ENCODE data around the gene BLOC1S5. TPM values are rescaled to one million over a fixed set of nuclear protein-coding genes. Genes with fewer than 3 reads are reported as not detected.

BLOC1S5 gene
- total RNA-seq, 1 experiment from 2014 or later, result 15.0 TPM

DNA sequence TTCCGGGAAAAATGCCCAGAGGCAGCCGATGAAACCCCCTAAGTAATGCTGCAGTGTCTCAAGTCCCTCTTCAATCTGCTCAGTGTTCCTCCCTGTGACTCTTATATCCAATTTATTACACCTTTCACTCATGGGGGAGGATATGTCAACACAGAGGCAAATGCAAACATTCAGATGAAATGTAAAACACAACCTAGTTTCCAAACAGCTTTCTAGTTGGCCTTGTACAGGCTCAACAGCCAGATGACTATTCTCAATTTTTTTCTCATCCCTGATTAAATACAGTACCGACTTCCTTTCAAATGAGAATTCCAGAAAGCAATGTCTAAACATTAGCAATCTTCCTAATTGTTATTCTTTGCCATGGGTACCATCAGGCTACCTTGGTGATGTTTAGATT is 65.0 kb downstream of the BLOC1S5 start:
- Mint-ChIP-seq H3K27ac (ENCODE audit: unreplicated experiment) (no peak overlapping the region), H3K4me3 (ENCODE audit: unreplicated experiment) (no peak overlapping the region), H3K27me3 (ENCODE audit: insufficient read depth, unreplicated experiment) (no peaks in the 10 kb centered on the region), H3K9me3 (ENCODE audit: unreplicated experiment) (no peaks in the 10 kb centered on the region), H3K36me3 (ENCODE audit: insufficient read depth, unreplicated experiment) (no peaks in the 10 kb centered on the region), H3K4me1 (ENCODE audit: low read depth, unreplicated experiment) (peaks cover 24% of the 10 kb centered on the region)
- no peaks in the 10 kb centered on the region for H3K9me3 ChIP-seq
- no peaks in the 10 kb centered on the region for H3K27me3 ChIP-seq (replicated peaks; ENCODE audit: control insufficient read depth, insufficient read depth, low read length)
- intact Hi-C loops (cut with micrococcal nuclease; ENCODE audit: unreplicated experiment), result no loop called here
- no peaks in the 10 kb centered on the region for H3K36me3 ChIP-seq (ENCODE audit: control insufficient read depth, insufficient read depth, low read length)
- DNase-seq, result no peak
- BruUV-seq (replicated peaks), result no TSS peak
- no peak overlapping the region for H3K4me3 ChIP-seq (ENCODE audit: low read depth, low read length)
- ChIA-PET POLR2A (no interaction called here), CTCF (no interaction called here)
- no peak for TF ChIP-seq CTCF (IDR thresholded peaks at IDR 0.05; ENCODE audit: insufficient read depth in 1 of 2, low read depth in 1 of 2, low read length in 1 of 2, severe bottlenecking in 1 of 2, unreplicated experiment in 1 of 2)
- H3K4me1 ChIP-seq, result peaks cover 22% of the 10 kb centered on the region

- no peak for TF ChIP-seq CTCF (IDR thresholded peaks at IDR 0.05; ENCODE audit: insufficient read depth in 1 of 2, low read depth in 1 of 2, low read length in 1 of 2, severe bottlenecking in 1 of 2, unreplicated experiment in 1 of 2)
- intact Hi-C loops (cut with micrococcal nuclease; ENCODE audit: unreplicated experiment), result no loop called here
- CTCF ChIA-PET, result no interaction called here
Measured at GRCh38 chr6:7998103-7998725, 66.0 kb downstream of the BLOC1S5 start.

DNA sequence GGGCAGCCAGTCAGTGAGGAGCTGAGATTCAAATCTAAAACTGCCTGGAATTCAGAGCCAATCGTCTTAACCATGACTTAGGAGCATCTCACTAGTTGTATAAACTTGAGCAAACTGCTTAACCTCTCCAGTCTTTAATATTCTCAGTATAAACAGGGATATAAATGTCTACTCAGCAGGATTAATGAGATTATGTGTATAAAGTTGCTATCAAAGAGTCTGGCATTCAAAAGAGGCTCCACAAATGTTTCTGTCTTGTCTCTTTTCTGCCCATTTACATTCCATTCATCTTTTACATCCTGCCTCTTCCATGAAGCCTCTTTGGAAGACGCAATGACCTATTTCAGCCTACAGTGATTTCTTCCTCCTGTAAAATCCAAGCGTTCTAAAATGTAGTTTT is 66.9 kb downstream of the BLOC1S5 start:
- Mint-ChIP-seq H3K27me3 (ENCODE audit: insufficient read depth, unreplicated experiment) (no peaks in the 10 kb centered on the region), H3K9me3 (ENCODE audit: unreplicated experiment) (no peaks in the 10 kb centered on the region), H3K4me1 (ENCODE audit: low read depth, unreplicated experiment) (peaks cover 24% of the 10 kb centered on the region), H3K4me3 (ENCODE audit: unreplicated experiment) (no peak overlapping the region), H3K27ac (ENCODE audit: unreplicated experiment) (no peak overlapping the region), H3K36me3 (ENCODE audit: insufficient read depth, unreplicated experiment) (no peaks in the 10 kb centered on the region)
- DNase-seq, result no peak
- no TSS peak for BruUV-seq (replicated peaks)
- POLR2A ChIA-PET, result no interaction called here
- Histone ChIP-seq H3K27me3 (replicated peaks; ENCODE audit: control insufficient read depth, insufficient read depth, low read length) (no peaks in the 10 kb centered on the region), H3K4me3 (ENCODE audit: low read depth, low read length) (no peak overlapping the region), H3K4me1 (peaks cover 22% of the 10 kb centered on the region), H3K9me3 (no peaks in the 10 kb centered on the region), H3K36me3 (ENCODE audit: control insufficient read depth, insufficient read depth, low read length) (no peaks in the 10 kb centered on the region)
- CTCF ChIA-PET, result interaction anchor here (1.0 kb wide), 1 partner anchor 9 kb away, joined by 4 read pairs; no protein-coding TSS in a partner anchor
- no peak for TF ChIP-seq CTCF (IDR thresholded peaks at IDR 0.05; ENCODE audit: insufficient read depth in 1 of 2, low read depth in 1 of 2, low read length in 1 of 2, severe bottlenecking in 1 of 2, unreplicated experiment in 1 of 2)
- intact Hi-C loops (cut with micrococcal nuclease; ENCODE audit: unreplicated experiment), result no loop called here

More at GRCh38 chr6:7998103-7998725, 66.0 kb downstream of the BLOC1S5 start:
- H3K4me3 ChIP-seq (ENCODE audit: low read depth, low read length), result no peak overlapping the region
- H3K4me3 Mint-ChIP-seq (ENCODE audit: unreplicated experiment), result no peak overlapping the region
- POLR2A ChIA-PET, result no interaction called here
- no peaks in the 10 kb centered on the region for H3K9me3 Mint-ChIP-seq (ENCODE audit: unreplicated experiment)
- no TSS peak for BruUV-seq (replicated peaks)
- H3K27ac Mint-ChIP-seq (ENCODE audit: unreplicated experiment), result no peak overlapping the region
- no peaks in the 10 kb centered on the region for H3K36me3 ChIP-seq (ENCODE audit: control insufficient read depth, insufficient read depth, low read length)
- peaks cover 22% of the 10 kb centered on the region for H3K4me1 ChIP-seq
- no peak for DNase-seq
- no peaks in the 10 kb centered on the region for H3K27me3 ChIP-seq (replicated peaks; ENCODE audit: control insufficient read depth, insufficient read depth, low read length)
- no peaks in the 10 kb centered on the region for H3K9me3 ChIP-seq
- no peaks in the 10 kb centered on the region for H3K27me3 Mint-ChIP-seq (ENCODE audit: insufficient read depth, unreplicated experiment)
- H3K4me1 Mint-ChIP-seq (ENCODE audit: low read depth, unreplicated experiment), result peaks cover 24% of the 10 kb centered on the region
- H3K36me3 Mint-ChIP-seq (ENCODE audit: insufficient read depth, unreplicated experiment), result no peaks in the 10 kb centered on the region
